Bronchial epithelial cell (primary cell): ENCODE results near the gene SGMS1. TPM values are rescaled to one million over a fixed set of nuclear protein-coding genes. Genes with fewer than 3 reads are reported as not detected.
A peak's percentile ranks its signal among the peaks of the same experiment; 100 is the strongest.

Source experiments
- DNase-seq: peaks from one replicate; pipeline ENCODE4 v3.0.0-alpha.2; 2010; ENCODE audit warnings: low read depth
- FAIRE-seq: peaks from 2 replicates; lab custom pipeline; 2011; peaks lifted over from hg19 to GRCh38; lab: Jason Lieb, UNC
- H3K27me3 ChIP-seq: 2 replicates; pipeline ENCODE4 v1.5.1; 2011; ENCODE audit warnings: low read length; ENCODE audit not compliant: control insufficient read depth, insufficient read depth
- H3K36me3 ChIP-seq: 2 replicates; pipeline ENCODE4 v1.5.1; 2011; ENCODE audit warnings: low read length; ENCODE audit not compliant: control insufficient read depth, insufficient read depth
- H3K4me3 ChIP-seq: 2 replicates; pipeline ENCODE4 v1.5.1; 2011; ENCODE audit warnings: mild to moderate bottlenecking, low read depth, low read length, control low read depth
- CTCF ChIP-seq: IDR thresholded peaks from 2 replicates; pipeline ENCODE4 v1.5.1; 2011; ENCODE audit warnings: mild to moderate bottlenecking, moderate library complexity, low read length, control low read depth, inconsistent platforms; ENCODE audit not compliant: insufficient read depth, severe bottlenecking
- total RNA-seq: library from RNA; depleted of rRNA; stranded (reverse); fragments of >200 nt; gene quantifications from 2 replicates; pipeline ENCODE4 v1.2.1, GENCODE V29; 2014

The SGMS1 gene
- total RNA-seq, 1 donor from 2014 or later, result 21.3 TPM

DNA sequence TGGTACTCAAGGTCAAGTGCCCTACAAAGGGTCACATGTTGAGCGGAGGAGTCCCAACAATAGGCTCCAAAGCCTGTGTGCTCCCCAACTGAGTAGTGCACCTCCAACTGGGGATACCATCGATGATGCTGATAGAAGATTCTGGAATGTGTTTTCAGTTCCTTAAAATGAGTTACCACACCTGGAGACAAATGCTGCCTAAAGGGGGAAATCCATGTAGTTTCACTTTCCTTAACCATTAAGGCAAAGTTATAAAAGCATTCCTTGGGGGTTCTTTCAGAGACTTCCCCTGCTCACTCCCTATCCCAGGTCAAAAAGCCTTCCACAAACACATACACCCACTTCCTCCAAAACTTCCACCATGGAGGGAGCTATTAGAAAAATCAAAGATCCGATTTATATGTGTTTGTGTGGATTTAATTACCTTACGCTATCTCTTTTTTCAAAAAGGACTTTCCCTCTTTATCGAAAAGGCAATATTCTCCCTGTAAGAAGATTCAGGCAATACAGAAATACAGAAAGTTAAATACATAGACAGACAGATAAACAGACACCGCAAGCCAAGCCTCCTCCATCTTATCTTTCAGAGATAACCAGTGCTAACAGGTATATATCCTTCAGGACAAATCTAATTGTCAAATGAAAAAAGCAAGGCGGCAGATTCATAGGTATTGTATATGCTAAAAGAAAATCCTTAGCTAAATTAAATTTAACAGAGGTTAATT, 236.6 kb downstream of the SGMS1 start:
- DNase-seq, result no peak

GRCh38 chr10:50385624-50386023, 238.1 kb downstream of the SGMS1 start:
- no peak overlapping the region for H3K4me3 ChIP-seq
- DNase-seq, result peak; percentile 38
- FAIRE-seq, result no peak
- no peaks in the 10 kb centered on the region for H3K27me3 ChIP-seq
- no peaks in the 10 kb centered on the region for H3K36me3 ChIP-seq
- no peak for TF ChIP-seq CTCF

More for the DNA sequence above, 236.6 kb downstream of the SGMS1 start:
- Histone ChIP-seq H3K36me3 (no peaks in the 10 kb centered on the region), H3K27me3 (no peaks in the 10 kb centered on the region), H3K4me3 (no peak overlapping the region)
- TF ChIP-seq CTCF, result no peak
- FAIRE-seq, result no peak

GRCh38 chr10:50384898-50385297, 238.9 kb downstream of the SGMS1 start:
- Histone ChIP-seq H3K27me3 (no peaks in the 10 kb centered on the region), H3K4me3 (no peak overlapping the region), H3K36me3 (no peaks in the 10 kb centered on the region)
- TF ChIP-seq CTCF, result no peak
- no peak for FAIRE-seq
- DNase-seq, result no peak

GRCh38 chr10:50384238-50384637, 239.5 kb downstream of the SGMS1 start:
- no peak overlapping the region for H3K4me3 ChIP-seq
- FAIRE-seq (no peak), DNase-seq (no peak)
- no peak for TF ChIP-seq CTCF
- H3K36me3 ChIP-seq, result no peaks in the 10 kb centered on the region
- H3K27me3 ChIP-seq, result no peaks in the 10 kb centered on the region

- DNase-seq (no peak), FAIRE-seq (no peak)
- H3K27me3 ChIP-seq, result no peaks in the 10 kb centered on the region
Measured at GRCh38 chr10:50382576-50383023, 241.2 kb downstream of the SGMS1 start.

More at GRCh38 chr10:50382576-50383023, 241.2 kb downstream of the SGMS1 start:
- TF ChIP-seq CTCF, result no peak
- H3K36me3 ChIP-seq, result no peaks in the 10 kb centered on the region
- H3K4me3 ChIP-seq, result no peak overlapping the region
